GM12878 (cell line): Measurements from ENCODE around the gene RAD54L2. TPM values are rescaled to one million over a fixed set of nuclear protein-coding genes. Genes with fewer than 3 reads are reported as not detected.

Experiments
- ATAC-seq: fragments of 200-7000 bp; cut with Tn5 transposase; 3 replicates; pipeline ENCODE4 v1.9.1; 2020; ENCODE audit warnings: mild to moderate bottlenecking, moderate library complexity
- BruUV-seq: library from RNA; stranded (reverse); fragments of 400-500 nt; replicated peaks from 2 replicates; lab custom pipeline; 2021; lab: Mats Ljungman, UMichigan
- CTCF ChIA-PET: fragments of 300-600 bp; sonication (Branson Sonifier 250); formaldehyde crosslinking; extraction: SDS; loops from one replicate; lab custom pipeline; 2021; ENCODE audit warnings: inconsistent platforms; lab: Yijun Ruan, JAX
- POLR2A ChIA-PET: fragments of 350-600 bp; formaldehyde crosslinking; extraction: SDS; loops from one replicate; lab custom pipeline; 2021; ENCODE audit warnings: inconsistent platforms; lab: Charles Lee
- RAD21 ChIA-PET: fragments of 300-600 bp; sonication (Branson Sonifier 250); formaldehyde crosslinking; loops from one replicate; lab custom pipeline; 2023; ENCODE audit warnings: antibody characterized with exemption; ENCODE audit not compliant: unreplicated experiment; lab: Charles Lee
- SMC1A ChIA-PET: fragments of 300-600 bp; sonication (Branson Sonifier 250); formaldehyde crosslinking; loops from one replicate; lab custom pipeline; 2023; ENCODE audit not compliant: unreplicated experiment, uncharacterized antibody; lab: Charles Lee
- DNase-seq: peaks from one replicate; pipeline ENCODE4 v3.0.0-alpha.2; 2011; ENCODE audit warnings: low read depth, low spot score
- FAIRE-seq: peaks from 3 replicates; lab custom pipeline; 2011; peaks lifted over from hg19 to GRCh38; lab: Jason Lieb, UNC
- H2AFZ ChIP-seq: 2 replicates; pipeline ENCODE4 v1.6.0; 2011; ENCODE audit warnings: low read depth, low read length, control low read depth; ENCODE audit not compliant: control insufficient read depth
- H3K27ac ChIP-seq: 2 replicates; pipeline ENCODE4 v1.5.1; 2011; ENCODE audit warnings: control low read depth; ENCODE audit not compliant: control insufficient read depth, insufficient read depth
- H3K27me3 ChIP-seq, 2 experiments: replicated peaks in 1 of 2; 2 replicates each; pipeline versions ENCODE4 v1.6.0 to v1.6.1; 2011; ENCODE audit warnings: low read length in 1 of 2; ENCODE audit not compliant: control insufficient read depth in 2 of 2, insufficient read depth in 2 of 2
- H3K36me3 ChIP-seq, 2 experiments: 2 replicates each; pipeline ENCODE4 v1.5.1; 2011; ENCODE audit warnings: low read length in 1 of 2; ENCODE audit not compliant: control insufficient read depth in 2 of 2, insufficient read depth in 2 of 2
- H3K4me1 ChIP-seq: 2 replicates; pipeline ENCODE4 v1.6.1; 2011; ENCODE audit warnings: mild to moderate bottlenecking, low read length, moderate library complexity, mixed read lengths; ENCODE audit not compliant: control insufficient read depth, insufficient read depth
- H3K4me2 ChIP-seq: 2 replicates; pipeline ENCODE4 v1.6.0; 2011; ENCODE audit warnings: control low read depth; ENCODE audit not compliant: control insufficient read depth, insufficient read depth
- H3K4me3 ChIP-seq: fragments of 200-600 bp; sonication (generic); 2 replicates; pipeline ENCODE4 v1.5.1; 2016
- H3K79me2 ChIP-seq: 2 replicates; pipeline ENCODE4 v1.6.0; 2011; ENCODE audit warnings: low read length; ENCODE audit not compliant: control insufficient read depth, insufficient read depth
- H3K9ac ChIP-seq: 2 replicates; pipeline ENCODE4 v1.8.0; 2011; ENCODE audit warnings: low read length, control low read depth, mixed read lengths; ENCODE audit not compliant: control insufficient read depth, insufficient read depth
- H3K9me3 ChIP-seq: replicated peaks from 3 replicates; pipeline ENCODE4 v1.5.1; 2011; ENCODE audit warnings: mild to moderate bottlenecking, low read length; ENCODE audit not compliant: control insufficient read depth, insufficient read depth
- H4K20me1 ChIP-seq: 2 replicates; pipeline ENCODE4 v1.6.0; 2011; ENCODE audit not compliant: control insufficient read depth, insufficient read depth
- ASH2L ChIP-seq: fragments of 300-600, 200-600 bp; sonication (generic); IDR thresholded peaks from 2 replicates; pipeline ENCODE4 v1.6.1; 2017; ENCODE audit warnings: low read depth, mild to moderate bottlenecking, borderline replicate concordance
- BHLHE40 ChIP-seq, 2 experiments: fragments of 450-650 bp in 1 of 2; IDR thresholded peaks; 2 replicates each; pipeline ENCODE4 v1.6.1; 2011 to 2017; ENCODE audit warnings: low read depth in 2 of 2, borderline replicate concordance in 1 of 2, improper control_type of control experiment in 1 of 2, low read length in 1 of 2, mild to moderate bottlenecking in 1 of 2
- CBX5 ChIP-seq: sonication (generic); IDR thresholded peaks from 2 replicates; pipeline ENCODE4 v1.6.1; 2016; ENCODE audit warnings: low read depth, moderate library complexity, mild to moderate bottlenecking, inconsistent platforms
- CTCF ChIP-seq, 3 experiments: IDR thresholded peaks in 2 of 3; conservative IDR thresholded peaks in 1 of 3; 2 replicates each; pipeline ENCODE4 v1.5.1; 2011; ENCODE audit warnings: low read depth in 3 of 3, low read length in 3 of 3, mild to moderate bottlenecking in 3 of 3, control low read depth in 2 of 3, moderate library complexity in 2 of 3, inconsistent platforms in 1 of 3, mixed read lengths in 1 of 3; ENCODE audit not compliant: control insufficient read depth in 2 of 3, insufficient read depth in 1 of 3; ENCODE audit errors: extremely low read depth in 1 of 3
- EGR1 ChIP-seq, 2 experiments: IDR thresholded peaks; 1 replicate in 1 of 2; 2 replicates in 1 of 2; pipeline ENCODE4 v1.6.1; 2011 to 2012; ENCODE audit warnings: low read depth in 2 of 2, low read length in 2 of 2, borderline replicate concordance in 1 of 2, mild to moderate bottlenecking in 1 of 2, moderate library complexity in 1 of 2
- ETV6 ChIP-seq, 2 experiments: fragments of 450-650 bp in 1 of 2; IDR thresholded peaks in 1 of 2; conservative IDR thresholded peaks in 1 of 2; 2 replicates each; pipeline ENCODE4 v1.6.1; 2014; ENCODE audit warnings: antibody characterized with exemption in 1 of 2, borderline replicate concordance in 1 of 2, low read depth in 1 of 2, mild to moderate bottlenecking in 1 of 2, moderate library complexity in 1 of 2
- IRF4 ChIP-seq: IDR thresholded peaks from 2 replicates; pipeline ENCODE4 v1.6.1; 2011; ENCODE audit warnings: low read depth, low read length
- MEF2A ChIP-seq: IDR thresholded peaks from 2 replicates; pipeline ENCODE4 v1.6.1; 2011; ENCODE audit warnings: low read depth, mild to moderate bottlenecking, low read length, moderate library complexity; ENCODE audit not compliant: insufficient read depth
- MYB ChIP-seq: fragments of 150-350 bp; IDR thresholded peaks from 2 replicates; pipeline ENCODE4 v1.6.1; 2014; ENCODE audit warnings: mild to moderate bottlenecking, low read depth, low read length, borderline replicate concordance
- NFYB ChIP-seq: IDR thresholded peaks from 2 replicates; pipeline ENCODE4 v1.6.1; 2011; ENCODE audit warnings: low read depth, mild to moderate bottlenecking, low read length, improper control_type of control experiment, moderate library complexity; ENCODE audit not compliant: insufficient read depth
- SIX5 ChIP-seq: IDR thresholded peaks from 2 replicates; pipeline ENCODE4 v1.6.1; 2011; ENCODE audit warnings: mild to moderate bottlenecking, low read depth, low read length, moderate library complexity; ENCODE audit not compliant: severe bottlenecking
- SMAD5 ChIP-seq: IDR thresholded peaks from 2 replicates; pipeline ENCODE4 v1.6.1; 2016; ENCODE audit warnings: antibody characterized with exemption, low read depth
- SRF ChIP-seq, 2 experiments: IDR thresholded peaks; 2 replicates each; pipeline ENCODE4 v1.6.1; 2011; ENCODE audit warnings: low read depth in 2 of 2, low read length in 2 of 2, mild to moderate bottlenecking in 1 of 2, moderate library complexity in 1 of 2
- ZBED1 ChIP-seq: IDR thresholded peaks from 2 replicates; pipeline ENCODE4 v1.6.1; 2016; ENCODE audit warnings: borderline replicate concordance
- WGBS: methylation state at CpG from one replicate; pipeline ENCODE4 v1.1.6; 2016; ENCODE audit warnings: low lambda C conversion rate; ENCODE audit not compliant: insufficient replicate concordance, insufficient coverage; ENCODE audit errors: missing lambda C conversion rate; 5-methylcytosine and 5-hydroxymethylcytosine counted together
- in situ Hi-C: fragments of 300-500 bp; cut with MboI; formaldehyde crosslinking; loops from 9 replicates; pipeline ENCODE4 v1.14.3; 2018; ENCODE audit warnings: mixed read lengths
- intact Hi-C: fragments of 100-400 bp; cut with micrococcal nuclease; formaldehyde crosslinking; loops from one replicate; pipeline ENCODE4 v1.14.2; 2022; ENCODE audit not compliant: unreplicated experiment
- polyA plus RNA-seq, 11 experiments: library from polyadenylated mRNA; depleted of rRNA in 4 of 11; unstranded in 6 of 11; stranded (reverse) in 5 of 11; fragments of >200 nt; fragmentation: Nextera tagmentation in 4 of 11; fragmentation: Illumina TruSeq in 1 of 11; extraction: Ambion mirVana in 4 of 11; extraction: Trizol in 1 of 11; gene quantifications; 1 replicate in 1 of 11; 2 replicates in 10 of 11; pipeline versions ENCODE4 v1.2.1 to v1.2.3, GENCODE V29; 2011 to 2016; ENCODE audit warnings: inconsistent platforms in 2 of 11, missing spikeins in 2 of 11, low read depth in 1 of 11
- total RNA-seq, 4 experiments: library from RNA; depleted of rRNA in 3 of 4; stranded (reverse); fragments of >200 nt in 3 of 4; fragmentation: Illumina TruSeq in 1 of 4; extraction: Trizol in 1 of 4; gene quantifications; 2 replicates each; pipeline versions ENCODE4 v1.2.1 to v1.2.3, GENCODE V29; 2013 to 2021

Gene RAD54L2
- total and polyA plus RNA-seq, 10 of the 15 experiments (the other 5 are each of a cell fraction or from before 2014, with no cell fraction given), result 2.2 to 23.8 (median 11.1) TPM

GRCh38 chr3:51550080-51550819 is 11.7 kb downstream of the RAD54L2 start:
- Histone ChIP-seq H3K36me3 (peaks cover 1 to 13% of the 10 kb centered on the region in 2 experiments; a peak in 2 of 4 replicates), H3K79me2 (no peaks in the 10 kb centered on the region), H3K27ac (no peak overlapping the region), H3K4me3 (no peak overlapping the region), H4K20me1 (no peaks in the 10 kb centered on the region), H3K4me2 (no peak overlapping the region), H2AFZ (no peak overlapping the region), H3K4me1 (no peaks in the 10 kb centered on the region), H3K27me3 (no peaks in the 10 kb centered on the region), H3K9ac (no peak overlapping the region), H3K9me3 (no peaks in the 10 kb centered on the region)
- DNase-seq, result no peak
- ATAC-seq, result no peak
- 95% methylated on average over 8 of the region's 8 CpGs for WGBS
- BruUV-seq, result TSS peak; percentile 55
- no peak for FAIRE-seq
- CTCF ChIA-PET, result interaction anchor here (1.5 to 1.9 kb wide), 3 partner anchors 10 to 116 kb away, joined by 3 to 9 read pairs (median 5); no protein-coding TSS in a partner anchor
- in situ Hi-C loops (no loop called here), intact Hi-C loops (no loop called here)
- RAD21 ChIA-PET, result interaction anchor here (1.1 kb wide), 1 partner anchor 48 kb away, joined by 3 read pairs; no protein-coding TSS in a partner anchor
- SMC1A ChIA-PET, result interaction anchor here (1.9 to 2.0 kb wide), 2 partner anchors 9 to 17 kb away, joined by 5 to 10 read pairs; no protein-coding TSS in a partner anchor
- TF ChIP-seq ZBED1, result no peak
- no peak for TF ChIP-seq CTCF (IDR thresholded peaks at IDR 0.05 in 2 of 3, conservative IDR thresholded peaks at IDR 0.05 in 1 of 3; ENCODE audit: control insufficient read depth in 2 of 3, extremely low read depth in 1 of 3, insufficient read depth in 1 of 3, low read depth in 3 of 3, low read length in 3 of 3)
- no peak for TF ChIP-seq SIX5
- no peak for TF ChIP-seq NFYB
- TF ChIP-seq ETV6 (conservative IDR thresholded peaks at IDR 0.05 in 1 of 2, IDR thresholded peaks at IDR 0.05 in 1 of 2; ENCODE audit: borderline replicate concordance in 1 of 2, low read depth in 1 of 2), result no peak
- no peak for TF ChIP-seq ASH2L
- TF ChIP-seq IRF4, result no peak
- no peak for TF ChIP-seq MYB
- TF ChIP-seq BHLHE40 (IDR thresholded peaks at IDR 0.05; ENCODE audit: borderline replicate concordance in 1 of 2, low read depth in 2 of 2, low read length in 1 of 2), result no peak
- no peak for TF ChIP-seq EGR1 (IDR thresholded peaks at IDR 0.05; ENCODE audit: borderline replicate concordance in 1 of 2, low read depth in 2 of 2, low read length in 2 of 2)
- no peak for TF ChIP-seq MEF2A
- TF ChIP-seq SRF (IDR thresholded peaks at IDR 0.05; ENCODE audit: low read depth in 2 of 2, low read length in 2 of 2), result no peak
- TF ChIP-seq CBX5, result no peak
- no peak for TF ChIP-seq SMAD5
- POLR2A ChIA-PET, result interaction anchor here (0.8 kb wide), 1 partner anchor 11 kb away, joined by 3 read pairs; no protein-coding TSS in a partner anchor
